ENCODE results near the gene CDH13. TPM values are rescaled to one million over a fixed set of nuclear protein-coding genes. Genes with fewer than 3 reads are reported as not detected.
A peak's percentile ranks its signal among the peaks of the same experiment; 100 is the strongest.

CDH13 gene
- total and polyA plus RNA-seq, 2 experiments from 2014 or later = 1.2 to 1.5 TPM

GRCh38 chr16:83137894-83138293, 511.1 kb downstream of the CDH13 start:
- peak overlapping the region; percentile 52 for H3K4me2 ChIP-seq
- no peak for DNase-seq (ENCODE audit: low spot score)
- H3K9me3 ChIP-seq (ENCODE audit: low read depth) = no peaks in the 10 kb centered on the region
- H3K9me2 ChIP-seq (replicated peaks; ENCODE audit: insufficient read depth) = no peaks in the 10 kb centered on the region
- no peaks in the 10 kb centered on the region for H3K27me3 ChIP-seq
- no peak for TF ChIP-seq EZH2 (IDR thresholded peaks at IDR 0.05; ENCODE audit: borderline replicate concordance)
- TF ChIP-seq CTCF (IDR thresholded peaks at IDR 0.05; ENCODE audit: poor library complexity) = no peak
- no peak for TF ChIP-seq EZH2phosphoT487 (IDR thresholded peaks at IDR 0.05; ENCODE audit: low read depth, severe bottlenecking, unreplicated experiment)
- H3K4me1 ChIP-seq (ENCODE audit: insufficient read depth) = no peaks in the 10 kb centered on the region
- no peaks in the 10 kb centered on the region for H3K36me3 ChIP-seq (replicated peaks; ENCODE audit: insufficient read depth, low read depth)
- H3K4me3 ChIP-seq = no peak overlapping the region
- no peaks in the 10 kb centered on the region for H3K79me2 ChIP-seq
- peak overlapping the region; percentile 7 for H3K27ac ChIP-seq
- H2AFZ ChIP-seq = no peak overlapping the region
- 62% methylated on average over 5 of the region's 5 CpGs for WGBS (ENCODE audit: low lambda C conversion rate, missing lambda C conversion rate)
- H4K20me1 ChIP-seq (ENCODE audit: insufficient read depth, poor library complexity, severe bottlenecking) = no peaks in the 10 kb centered on the region

DNA sequence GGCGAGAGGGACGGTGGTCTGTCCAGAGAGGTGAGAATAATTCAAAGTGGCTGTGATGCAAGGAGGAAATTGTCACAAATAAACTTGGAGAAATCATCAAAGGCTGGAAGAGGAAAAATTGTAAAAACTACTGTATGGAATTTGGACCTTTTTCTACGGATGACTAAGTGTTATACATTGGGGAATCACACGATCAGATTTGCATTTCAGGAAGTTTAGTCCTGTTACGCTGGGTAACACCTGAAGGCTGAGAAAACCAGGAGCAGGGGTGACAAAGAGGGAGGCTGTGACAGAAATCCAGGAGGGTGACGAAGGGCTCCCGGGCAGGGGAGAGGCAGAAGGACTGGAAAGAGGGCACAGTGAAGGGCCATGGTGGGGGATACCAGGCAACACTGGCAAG, 511.7 kb downstream of the CDH13 start:
- H4K20me1 ChIP-seq (ENCODE audit: insufficient read depth, poor library complexity, severe bottlenecking) = no peaks in the 10 kb centered on the region
- DNase-seq (ENCODE audit: low spot score) = no peak
- H3K9me3 ChIP-seq (ENCODE audit: low read depth) = no peaks in the 10 kb centered on the region
- no peak overlapping the region for H2AFZ ChIP-seq
- TF ChIP-seq EZH2 (IDR thresholded peaks at IDR 0.05; ENCODE audit: borderline replicate concordance) (no peak), EZH2phosphoT487 (IDR thresholded peaks at IDR 0.05; ENCODE audit: low read depth, severe bottlenecking, unreplicated experiment) (no peak), CTCF (IDR thresholded peaks at IDR 0.05; ENCODE audit: poor library complexity) (no peak)
- no peaks in the 10 kb centered on the region for H3K9me2 ChIP-seq (replicated peaks; ENCODE audit: insufficient read depth)
- H3K27ac ChIP-seq = no peak overlapping the region
- 91% methylated on average over 7 of the region's 7 CpGs for WGBS (ENCODE audit: low lambda C conversion rate, missing lambda C conversion rate)
- H3K4me2 ChIP-seq = no peak overlapping the region
- no peaks in the 10 kb centered on the region for H3K4me1 ChIP-seq (ENCODE audit: insufficient read depth)
- no peaks in the 10 kb centered on the region for H3K79me2 ChIP-seq
- H3K36me3 ChIP-seq (replicated peaks; ENCODE audit: insufficient read depth, low read depth) = no peaks in the 10 kb centered on the region
- no peak overlapping the region for H3K4me3 ChIP-seq
- H3K27me3 ChIP-seq = no peaks in the 10 kb centered on the region

- H3K9me2 ChIP-seq (replicated peaks; ENCODE audit: insufficient read depth) = no peaks in the 10 kb centered on the region
- TF ChIP-seq EZH2 (IDR thresholded peaks at IDR 0.05; ENCODE audit: borderline replicate concordance) = no peak
- H2AFZ ChIP-seq = no peak overlapping the region
- no peak for DNase-seq (ENCODE audit: low spot score)
- no peaks in the 10 kb centered on the region for H3K9me3 ChIP-seq (ENCODE audit: low read depth)
- no peaks in the 10 kb centered on the region for H3K36me3 ChIP-seq (replicated peaks; ENCODE audit: insufficient read depth, low read depth)
- H3K27ac ChIP-seq = no peak overlapping the region
- H3K4me3 ChIP-seq = no peak overlapping the region
- no peaks in the 10 kb centered on the region for H3K4me1 ChIP-seq (ENCODE audit: insufficient read depth)
- WGBS (ENCODE audit: low lambda C conversion rate, missing lambda C conversion rate) = 85% methylated on average over 8 of the region's 8 CpGs
- H3K27me3 ChIP-seq = no peaks in the 10 kb centered on the region
- no peaks in the 10 kb centered on the region for H4K20me1 ChIP-seq (ENCODE audit: insufficient read depth, poor library complexity, severe bottlenecking)
- no peaks in the 10 kb centered on the region for H3K79me2 ChIP-seq
- no peak overlapping the region for H3K4me2 ChIP-seq
Measured at GRCh38 chr16:83138976-83139690, 512.4 kb downstream of the CDH13 start.

GRCh38 chr16:83143788-83144187, 517.0 kb downstream of the CDH13 start:
- TF ChIP-seq EZH2phosphoT487 (IDR thresholded peaks at IDR 0.05; ENCODE audit: low read depth, severe bottlenecking, unreplicated experiment) (no peak), CTCF (IDR thresholded peaks at IDR 0.05; ENCODE audit: poor library complexity) (no peak), EZH2 (IDR thresholded peaks at IDR 0.05; ENCODE audit: borderline replicate concordance) (no peak)
- 6% methylated on average over 8 of the region's 8 CpGs for WGBS (ENCODE audit: low lambda C conversion rate, missing lambda C conversion rate)
- DNase-seq (ENCODE audit: low spot score) = peak; percentile 57

More at GRCh38 chr16:83143788-83144187, 517.0 kb downstream of the CDH13 start:
- Histone ChIP-seq H3K36me3 (replicated peaks; ENCODE audit: insufficient read depth, low read depth) (no peaks in the 10 kb centered on the region), H3K27me3 (no peaks in the 10 kb centered on the region), H2AFZ (no peak overlapping the region), H3K4me1 (ENCODE audit: insufficient read depth) (no peaks in the 10 kb centered on the region), H3K4me2 (peak overlapping the region; percentile 15), H4K20me1 (ENCODE audit: insufficient read depth, poor library complexity, severe bottlenecking) (no peaks in the 10 kb centered on the region), H3K9me2 (replicated peaks; ENCODE audit: insufficient read depth) (no peaks in the 10 kb centered on the region), H3K79me2 (no peaks in the 10 kb centered on the region), H3K9me3 (ENCODE audit: low read depth) (no peaks in the 10 kb centered on the region), H3K4me3 (no peak overlapping the region), H3K27ac (peak overlapping the region; percentile 45)

All from hepatocyte (in vitro differentiated cells).